Measurements from ENCODE around the gene OLFML2A. TPM values are rescaled to one million over a fixed set of nuclear protein-coding genes. Genes with fewer than 3 reads are reported as not detected.
"Not testable (repeated sequence)": the region's sequence is repeated elsewhere in the genome, so short reads cannot be mapped to it uniquely, and the experiment has no call there.

Gene OLFML2A
- total RNA-seq, 1 donor from 2014 or later, result 7.0 TPM

DNA sequence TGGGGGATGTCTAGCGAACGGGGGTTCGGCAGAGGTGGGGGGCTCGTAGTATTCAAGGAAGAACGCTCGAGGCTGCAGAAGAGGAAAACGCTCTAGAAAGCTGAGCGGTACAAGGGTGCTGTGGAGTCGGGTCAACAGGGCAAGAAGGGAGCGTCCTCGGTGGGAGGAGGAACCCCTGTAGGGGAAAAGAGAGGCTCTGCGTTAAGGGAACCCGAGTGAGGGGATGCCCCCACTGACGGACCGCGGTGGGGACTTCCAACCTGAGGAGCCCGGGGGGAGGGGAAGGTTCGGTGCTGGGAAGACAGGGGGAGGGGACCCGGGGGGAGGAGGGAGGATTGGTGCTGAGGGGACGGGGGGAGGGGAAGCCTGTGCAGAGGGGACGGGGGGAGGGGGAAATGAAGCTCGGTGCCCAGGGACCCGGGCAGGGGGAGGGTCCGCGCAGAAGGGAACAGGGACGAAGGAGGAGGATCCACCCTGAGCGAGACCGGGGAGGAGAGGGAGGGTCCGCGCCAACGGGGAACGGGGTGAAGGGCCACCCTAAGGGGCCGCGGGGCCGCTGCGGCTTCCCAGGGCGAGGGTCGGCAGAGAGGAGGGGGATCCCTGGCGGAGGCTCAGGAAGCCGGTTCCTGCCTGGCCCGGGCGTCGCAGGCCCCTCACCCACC is 6.4 kb upstream of the OLFML2A start:
- TF ChIP-seq, protein P1, sequence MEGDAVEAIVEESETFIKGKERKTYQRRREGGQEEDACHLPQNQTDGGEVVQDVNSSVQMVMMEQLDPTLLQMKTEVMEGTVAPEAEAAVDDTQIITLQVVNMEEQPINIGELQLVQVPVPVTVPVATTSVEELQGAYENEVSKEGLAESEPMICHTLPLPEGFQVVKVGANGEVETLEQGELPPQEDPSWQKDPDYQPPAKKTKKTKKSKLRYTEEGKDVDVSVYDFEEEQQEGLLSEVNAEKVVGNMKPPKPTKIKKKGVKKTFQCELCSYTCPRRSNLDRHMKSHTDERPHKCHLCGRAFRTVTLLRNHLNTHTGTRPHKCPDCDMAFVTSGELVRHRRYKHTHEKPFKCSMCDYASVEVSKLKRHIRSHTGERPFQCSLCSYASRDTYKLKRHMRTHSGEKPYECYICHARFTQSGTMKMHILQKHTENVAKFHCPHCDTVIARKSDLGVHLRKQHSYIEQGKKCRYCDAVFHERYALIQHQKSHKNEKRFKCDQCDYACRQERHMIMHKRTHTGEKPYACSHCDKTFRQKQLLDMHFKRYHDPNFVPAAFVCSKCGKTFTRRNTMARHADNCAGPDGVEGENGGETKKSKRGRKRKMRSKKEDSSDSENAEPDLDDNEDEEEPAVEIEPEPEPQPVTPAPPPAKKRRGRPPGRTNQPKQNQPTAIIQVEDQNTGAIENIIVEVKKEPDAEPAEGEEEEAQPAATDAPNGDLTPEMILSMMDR (conservative IDR thresholded peaks at IDR 0.05; ENCODE audit: low read depth, low read length), result no peak
- DNase-seq (ENCODE audit: low read depth), result no peak
- peak overlapping the region; percentile 87 for H3K4me3 ChIP-seq (ENCODE audit: low read depth, low read length)

DNA sequence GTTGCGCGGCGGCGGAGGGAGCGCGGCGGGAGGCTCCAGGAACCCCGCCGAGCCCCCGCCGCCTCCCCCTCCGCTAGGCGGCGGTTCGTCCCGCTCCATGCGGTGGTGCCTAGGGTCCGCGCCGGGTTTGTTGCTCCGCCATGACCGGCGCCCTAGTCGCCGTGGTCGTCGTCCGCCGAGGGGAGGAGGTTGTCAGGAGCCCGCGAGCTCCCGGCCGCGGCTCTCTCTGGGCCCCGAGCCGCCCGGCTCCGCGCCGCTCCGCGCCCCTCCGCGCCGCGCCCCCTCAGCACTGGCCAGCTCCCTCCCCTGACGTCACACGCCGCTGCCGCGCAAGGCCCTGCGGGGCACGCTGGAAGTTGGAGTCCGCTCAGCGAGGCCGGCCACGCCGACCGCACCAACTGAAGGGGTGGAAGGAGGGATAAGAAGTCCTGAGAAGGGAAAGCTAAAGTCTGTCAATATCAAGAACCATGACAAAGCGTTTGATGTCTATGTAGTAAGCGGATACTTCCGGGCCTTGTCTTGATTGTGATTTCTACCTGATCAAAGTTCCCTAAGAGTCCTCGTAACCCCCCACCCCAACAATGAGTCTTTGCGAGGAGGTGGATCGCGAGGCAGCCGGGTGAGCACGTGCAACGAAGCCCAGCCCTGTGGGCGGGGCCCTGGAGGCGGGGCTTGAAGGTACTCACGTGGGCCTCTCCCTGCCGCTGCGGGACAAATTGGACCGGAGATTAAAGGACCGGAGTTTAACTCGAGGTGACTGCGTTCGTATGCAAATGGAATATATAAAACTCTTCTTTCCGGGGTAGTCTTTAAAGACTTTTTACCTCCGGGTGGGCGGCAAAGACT is 5.7 kb upstream of the OLFML2A start, which contains the start of gene NR6A1:
NR6A1 (minus strand) TSS at position 291 of the 846 bp plus-strand sequence.
- TF ChIP-seq, protein P1 (conservative IDR thresholded peaks at IDR 0.05; ENCODE audit: low read depth, low read length), result peak; percentile 32
- peak within 1 kb of the TSS; percentile 87 for H3K4me3 ChIP-seq (ENCODE audit: low read depth, low read length)

DNA sequence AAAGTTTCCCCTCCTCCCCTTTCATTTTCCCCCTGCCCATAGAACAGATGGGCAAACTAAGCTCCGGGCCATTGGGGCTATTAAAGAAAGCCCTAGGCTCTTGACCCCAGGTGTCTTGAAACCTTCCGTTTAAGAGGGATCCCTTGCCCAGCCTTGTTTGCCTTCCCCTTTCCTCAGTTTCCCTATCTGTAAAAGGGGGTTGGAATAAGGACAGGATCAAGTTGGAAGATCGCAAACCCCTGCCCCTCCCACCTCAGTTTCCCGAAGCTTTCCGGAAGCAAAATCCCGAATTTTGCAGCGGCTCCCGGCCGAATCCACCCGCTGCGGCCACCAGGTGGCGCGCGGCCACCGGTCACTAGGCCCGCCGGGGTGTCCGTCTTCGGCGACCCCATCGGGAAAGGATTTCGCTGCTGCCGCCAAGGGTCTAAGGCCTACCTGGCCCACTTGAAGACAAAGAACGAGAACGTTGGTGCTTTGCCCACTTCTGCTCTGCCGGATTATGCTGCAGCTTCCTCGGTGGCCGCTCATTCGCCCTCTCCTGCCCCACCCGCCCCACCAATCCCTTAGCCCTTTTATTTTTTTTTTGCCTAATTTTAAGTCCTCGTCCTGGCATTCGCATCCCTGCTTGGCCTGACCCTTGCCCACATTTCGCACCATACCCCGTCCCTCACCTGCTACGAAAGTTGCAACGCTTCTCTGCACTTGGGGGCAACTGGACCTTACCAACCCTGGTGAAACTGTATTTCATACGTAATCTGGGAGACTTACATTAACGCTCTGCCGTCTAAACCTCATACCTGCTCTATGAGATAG is 4.9 kb upstream of the OLFML2A start:
- no peak for DNase-seq (ENCODE audit: low read depth)
- H3K4me3 ChIP-seq (ENCODE audit: low read depth, low read length), result peak overlapping the region; percentile 87
- TF ChIP-seq, protein P1 (conservative IDR thresholded peaks at IDR 0.05; ENCODE audit: low read depth, low read length), result peak; percentile 75

More for the DNA sequence above, 5.7 kb upstream of the OLFML2A start, which contains the start of gene NR6A1:
- DNase-seq (ENCODE audit: low read depth), result peak; percentile 84

DNA sequence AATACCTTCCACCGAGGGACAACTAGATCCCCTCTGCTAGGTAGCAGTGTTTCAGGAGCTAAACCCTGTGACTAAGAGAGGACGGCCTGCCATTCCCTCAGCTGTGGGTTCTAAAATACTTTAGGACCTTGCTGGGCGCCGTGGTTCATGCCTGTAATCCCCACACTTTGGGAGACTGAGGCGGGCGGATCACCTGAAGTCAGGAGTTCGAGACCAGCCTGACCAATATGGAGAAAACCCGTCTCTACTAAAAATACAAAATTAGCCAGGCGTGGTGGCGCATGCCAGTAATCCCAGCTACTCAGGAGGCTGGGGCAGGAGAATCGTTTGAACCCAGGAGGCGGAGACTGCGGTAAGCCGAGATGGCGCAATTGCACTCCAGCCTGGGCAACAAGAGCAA is 4.1 kb upstream of the OLFML2A start:
- H3K4me3 ChIP-seq (ENCODE audit: low read depth, low read length); DNase-seq (ENCODE audit: low read depth): not testable (repeated sequence)

DNA sequence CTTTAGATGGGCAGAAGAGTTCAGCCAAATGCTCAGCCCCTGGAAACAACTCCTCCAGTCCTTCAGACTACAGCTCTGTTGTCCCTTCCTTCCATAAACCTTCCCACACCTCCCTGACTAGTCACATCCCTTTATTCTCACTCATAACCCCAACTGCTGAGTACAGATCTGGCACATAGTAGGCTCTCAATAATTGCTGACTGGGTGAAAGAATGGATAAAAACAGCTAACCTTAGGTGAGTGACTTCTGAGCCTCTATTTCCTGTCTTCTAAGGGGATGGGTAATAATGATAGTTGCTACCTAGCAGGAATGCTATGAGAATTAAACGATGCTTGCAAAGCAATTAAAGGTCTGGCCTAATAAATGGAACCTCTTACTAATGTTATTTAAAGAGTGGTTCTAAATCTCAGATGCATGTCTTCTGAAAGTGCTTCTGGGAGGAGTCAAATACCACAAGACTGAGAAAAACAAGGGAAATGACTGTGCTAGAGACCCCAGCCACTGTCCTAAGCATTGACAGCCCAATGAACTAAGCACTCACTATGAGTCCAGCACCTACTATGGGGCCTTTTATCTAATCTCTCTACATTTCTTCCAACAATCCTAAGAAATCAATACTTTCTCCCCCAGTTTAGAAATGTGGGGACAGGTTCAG is 3.3 kb upstream of the OLFML2A start:
- DNase-seq (ENCODE audit: low read depth), result no peak
- H3K4me3 ChIP-seq (ENCODE audit: low read depth, low read length), result no peak overlapping the region

DNA sequence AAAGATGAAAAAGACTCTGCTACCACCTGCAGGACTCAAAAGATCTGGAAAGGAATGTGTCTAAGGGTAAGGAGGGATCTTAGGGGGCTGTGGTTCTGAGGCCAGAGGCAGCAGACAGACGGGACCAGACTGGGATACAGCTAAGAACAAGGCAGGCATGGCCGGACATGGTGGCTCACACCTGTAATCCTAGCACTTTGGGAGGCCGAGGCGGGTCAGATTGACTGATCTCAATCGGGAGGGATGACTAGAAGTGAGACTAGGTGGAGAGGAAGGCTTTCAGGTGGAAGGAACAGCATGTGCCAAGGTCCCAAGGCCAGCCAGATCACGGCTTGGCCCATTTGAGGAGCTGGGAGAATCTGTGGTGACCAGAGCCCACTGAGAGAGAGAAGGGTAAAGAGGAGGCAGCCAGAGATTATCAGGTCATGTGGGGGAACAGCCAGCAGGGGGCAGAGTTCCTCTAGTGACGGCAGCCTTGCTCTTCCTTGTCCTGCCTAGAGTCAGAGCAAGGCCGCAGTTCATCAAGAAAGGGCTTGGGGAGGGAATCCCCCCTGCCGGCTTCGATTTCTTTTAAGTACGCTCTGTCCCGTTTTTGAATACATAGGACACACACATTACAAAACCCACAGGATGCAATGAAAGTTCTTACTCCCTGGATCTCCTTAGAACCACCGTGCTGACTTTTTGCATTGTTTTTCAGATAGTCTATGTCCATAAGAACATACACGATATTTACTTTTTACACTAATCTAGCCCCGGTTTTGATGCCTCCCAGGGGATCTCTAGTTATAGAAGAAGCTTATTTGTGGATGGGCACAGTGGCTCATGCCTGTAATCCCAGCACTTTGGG is 2.6 kb upstream of the OLFML2A start:
- TF ChIP-seq, protein P1 (conservative IDR thresholded peaks at IDR 0.05; ENCODE audit: low read depth, low read length), result peak; percentile 80
- H3K4me3 ChIP-seq (ENCODE audit: low read depth, low read length), result no peak overlapping the region
- no peak for DNase-seq (ENCODE audit: low read depth)

More for the DNA sequence above, 3.3 kb upstream of the OLFML2A start:
- TF ChIP-seq, protein P1 (conservative IDR thresholded peaks at IDR 0.05; ENCODE audit: low read depth, low read length), result no peak

All from epithelial cell of proximal tubule (primary cell).